IMR-90 (cell line): ENCODE results near the gene SLC9B1. TPM values are rescaled to one million over a fixed set of nuclear protein-coding genes. Genes with fewer than 3 reads are reported as not detected.

Experiments
- ATAC-seq: fragments of 200-7000 bp; cut with Tn5 transposase; 2 replicates; pipeline ENCODE4 v1.9.1; 2020; ENCODE audit warnings: low read depth, mild to moderate bottlenecking, moderate library complexity
- BruUV-seq: library from RNA; stranded (reverse); fragments of 400-500 nt; replicated peaks from 2 replicates; lab custom pipeline; 2021; lab: Mats Ljungman, UMichigan
- CTCF ChIA-PET: fragments of 300-600 bp; formaldehyde crosslinking; extraction: SDS; loops from one replicate; lab custom pipeline; 2021; ENCODE audit warnings: antibody characterized with exemption; lab: Yijun Ruan, JAX
- POLR2A ChIA-PET: fragments of 300-600 bp; sonication (Branson Sonifier 250); formaldehyde crosslinking; loops from one replicate; lab custom pipeline; 2022; ENCODE audit warnings: antibody characterized with exemption; ENCODE audit not compliant: unreplicated experiment; lab: Charles Lee
- DNase-seq: peaks from one replicate; pipeline ENCODE4 v3.0.0; 2013
- H2AFZ ChIP-seq: replicated peaks from 2 replicates; pipeline ENCODE3; 2013; ENCODE audit warnings: low read length, mild to moderate bottlenecking; ENCODE audit not compliant: poor library complexity
- H2AK5ac ChIP-seq: 2 replicates; pipeline ENCODE4 v1.6.1; 2013; ENCODE audit warnings: low read depth, low read length, inconsistent platforms
- H2AK9ac ChIP-seq: replicated peaks from 2 replicates; pipeline ENCODE3; 2013; ENCODE audit warnings: mild to moderate bottlenecking, low read depth, low read length, moderate library complexity; ENCODE audit not compliant: poor library complexity
- H2BK120ac ChIP-seq: 2 replicates; pipeline ENCODE4 v1.6.1; 2013; ENCODE audit warnings: low read depth, low read length, inconsistent platforms
- H2BK15ac ChIP-seq: 3 replicates; pipeline ENCODE4 v1.6.1; 2013; ENCODE audit warnings: low read depth, low read length, inconsistent platforms
- H2BK20ac ChIP-seq: 2 replicates; pipeline ENCODE4 v1.6.1; 2013; ENCODE audit warnings: low read depth, mild to moderate bottlenecking, inconsistent platforms, low read length, moderate library complexity
- H2BK5ac ChIP-seq: 2 replicates; pipeline ENCODE4 v1.6.1; 2013; ENCODE audit warnings: mild to moderate bottlenecking, low read depth, low read length, inconsistent platforms; ENCODE audit not compliant: poor library complexity, severe bottlenecking
- H3K14ac ChIP-seq: replicated peaks from 2 replicates; pipeline ENCODE4 v1.6.1; 2013; ENCODE audit warnings: low read depth, low read length, inconsistent platforms
- H3K18ac ChIP-seq: 2 replicates; pipeline ENCODE4 v1.6.1; 2013; ENCODE audit warnings: low read depth, low read length, control low read depth
- H3K23ac ChIP-seq: 2 replicates; pipeline ENCODE4 v1.6.1; 2013; ENCODE audit warnings: low read depth, low read length, inconsistent platforms
- H3K27ac ChIP-seq: 2 replicates; pipeline ENCODE4 v1.5.1; 2013; ENCODE audit warnings: mild to moderate bottlenecking, control low read depth, low read length; ENCODE audit not compliant: insufficient read depth
- H3K27me3 ChIP-seq: 2 replicates; pipeline ENCODE4 v1.6.1; 2013; ENCODE audit warnings: low read length; ENCODE audit not compliant: control insufficient read depth, insufficient read depth
- H3K36me3 ChIP-seq: 2 replicates; pipeline ENCODE4 v1.6.1; 2013; ENCODE audit warnings: low read length, mixed read lengths; ENCODE audit not compliant: control insufficient read depth, insufficient read depth
- H3K4ac ChIP-seq: 2 replicates; pipeline ENCODE4 v1.6.1; 2013; ENCODE audit warnings: low read depth, low read length, inconsistent platforms
- H3K4me1 ChIP-seq: 2 replicates; pipeline ENCODE4 v1.6.1; 2013; ENCODE audit warnings: low read length, mixed read lengths; ENCODE audit not compliant: control insufficient read depth, insufficient read depth
- H3K4me2 ChIP-seq: 2 replicates; pipeline ENCODE4 v1.6.1; 2013; ENCODE audit warnings: low read depth, mild to moderate bottlenecking, control low read depth, low read length, moderate library complexity
- H3K4me3 ChIP-seq: 2 replicates; pipeline ENCODE4 v1.5.1; 2013; ENCODE audit warnings: low read depth, mild to moderate bottlenecking, control low read depth, low read length, moderate library complexity; ENCODE audit not compliant: insufficient read depth
- H3K56ac ChIP-seq: 2 replicates; pipeline ENCODE4 v1.6.1; 2013; ENCODE audit warnings: low read length, inconsistent platforms; ENCODE audit not compliant: insufficient read depth; ENCODE audit errors: extremely low read depth
- H3K79me1 ChIP-seq, 2 experiments: 2 replicates each; pipeline ENCODE4 v1.6.1; 2013; ENCODE audit warnings: low read length in 2 of 2, inconsistent platforms in 1 of 2, low read depth in 1 of 2
- H3K9ac ChIP-seq: 2 replicates; pipeline ENCODE4 v1.6.1; 2013; ENCODE audit warnings: low read depth, low read length, control low read depth
- H3K9me1 ChIP-seq: 2 replicates; pipeline ENCODE4 v1.6.1; 2013; ENCODE audit warnings: low read length, inconsistent platforms; ENCODE audit not compliant: insufficient read depth
- H3K9me3 ChIP-seq: 2 replicates; pipeline ENCODE4 v1.6.1; 2013; ENCODE audit warnings: low read length; ENCODE audit not compliant: control insufficient read depth, insufficient read depth
- H4K20me1 ChIP-seq: 2 replicates; pipeline ENCODE4 v1.6.1; 2013; ENCODE audit warnings: low read length, inconsistent platforms; ENCODE audit not compliant: insufficient read depth
- H4K5ac ChIP-seq: 2 replicates; pipeline ENCODE4 v1.6.1; 2013; ENCODE audit warnings: mild to moderate bottlenecking, low read depth, low read length, control low read depth
- H4K8ac ChIP-seq, 2 experiments: 2 replicates each; pipeline ENCODE4 v1.6.1; 2013; ENCODE audit warnings: low read depth in 2 of 2, low read length in 2 of 2, control low read depth in 1 of 2, inconsistent platforms in 1 of 2
- H4K91ac ChIP-seq: 2 replicates; pipeline ENCODE4 v1.6.1; 2013; ENCODE audit warnings: low read depth, low read length, inconsistent platforms; ENCODE audit not compliant: insufficient read depth
- FOS ChIP-seq: fragments of 150-350 bp; IDR thresholded peaks from 2 replicates; pipeline ENCODE4 v1.6.1; 2016; ENCODE audit warnings: low read depth, low read length
- SMC3 ChIP-seq: fragments of 150-350 bp; IDR thresholded peaks from 2 replicates; pipeline ENCODE4 v1.6.1; 2016; ENCODE audit warnings: low read depth, mild to moderate bottlenecking, antibody characterized with exemption, low read length, moderate library complexity
- WGBS, 2 experiments: methylation state at CpG; one replicate each; pipeline versions ENCODE4 v1.1.5 to v1.1.7; 2013; ENCODE audit warnings: missing lambda C conversion rate in 2 of 2; ENCODE audit not compliant: insufficient read length in 1 of 2; ENCODE audit errors: extremely low coverage in 2 of 2; 5-methylcytosine and 5-hydroxymethylcytosine counted together
- dilution Hi-C: fragments of 300-500 bp; cut with HindIII; formaldehyde crosslinking; loops from one replicate; pipeline ENCODE4 v1.14.3; 2018; ENCODE audit warnings: low sequenced_read_pairs; ENCODE audit not compliant: unreplicated experiment
- in situ Hi-C: fragments of 300-500 bp; cut with MboI; formaldehyde crosslinking; loops from 3 replicates; pipeline ENCODE4 v1.14.3; 2019; ENCODE audit warnings: low sequenced_read_pairs, inconsistent platforms, mixed read lengths
- intact Hi-C: fragments of 100-400 bp; cut with micrococcal nuclease; formaldehyde crosslinking; loops from 2 replicates; pipeline ENCODE4 v1.10.0; 2022
- polyA plus RNA-seq, 3 experiments: library from polyadenylated mRNA; depleted of rRNA; stranded (reverse); fragments of >200 nt; gene quantifications; 2 replicates each; pipeline ENCODE4 v1.2.3, GENCODE V29; 2012; ENCODE audit warnings: low replicate concordance in 1 of 3
- total RNA-seq: library from RNA; depleted of rRNA; stranded (reverse); fragments of >200 nt; gene quantifications from 2 replicates; pipeline ENCODE4 v1.2.3, GENCODE V29; 2012

Gene SLC9B1
- total and polyA plus RNA-seq, 2 of the 4 experiments (the other 2 are of a cell fraction) = 0.07 to 0.18 TPM

GRCh38 chr4:103018391-103019307 is 856 bp downstream of the SLC9B1 start:
- H3K9me1 ChIP-seq = peaks cover 6% of the 10 kb centered on the region
- peak overlapping the region; percentile 86 for H3K9ac ChIP-seq
- ChIA-PET POLR2A (no interaction called here), CTCF (no interaction called here)
- peak overlapping the region; percentile 75 for H2BK5ac ChIP-seq
- no TSS peak for BruUV-seq
- H3K18ac ChIP-seq = peak overlapping the region; percentile 83
- peak overlapping the region; percentile 68 to 100 for H4K8ac ChIP-seq
- peaks cover 4% of the 10 kb centered on the region; the same call in 1 of the 2 replicates for H3K4me1 ChIP-seq
- peak overlapping the region; percentile 13; the same call in 1 of the 2 replicates for H3K23ac ChIP-seq
- peak overlapping the region; percentile 54; the same call in 1 of the 2 replicates for H3K27ac ChIP-seq
- H4K91ac ChIP-seq = peak overlapping the region; percentile 70
- H3K79me1 ChIP-seq = peaks cover 0 to 4% of the 10 kb centered on the region in 2 experiments; a peak in 1 of 4 replicates
- H3K4ac ChIP-seq = peak overlapping the region; percentile 82
- peak; percentile 38 for ATAC-seq
- H2AK9ac ChIP-seq = peak overlapping the region; percentile 71
- H4K20me1 ChIP-seq = no peaks in the 10 kb centered on the region
- H3K4me3 ChIP-seq = peak overlapping the region; percentile 69
- no peaks in the 10 kb centered on the region for H3K9me3 ChIP-seq
- H4K5ac ChIP-seq = peak overlapping the region; percentile 88
- peak overlapping the region; percentile 20; the same call in 1 of the 2 replicates for H2BK120ac ChIP-seq
- no peak for DNase-seq
- no peaks in the 10 kb centered on the region for H3K36me3 ChIP-seq
- intact Hi-C loops = loop anchor here (2.0 to 5.0 kb wide), 2 partner anchors 59 to 80 kb away; partner anchors contain the start of genes BDH2 and SLC9B2
- peak overlapping the region; percentile 87; the same call in 1 of the 2 replicates for H3K56ac ChIP-seq
- TF ChIP-seq SMC3 (no peak), FOS (no peak)
- dilution Hi-C loops = loop anchor here (25.0 kb wide), 1 partner anchor 406 kb away; no protein-coding TSS in a partner anchor
- H2BK20ac ChIP-seq = no peak overlapping the region; the same call in 1 of the 2 replicates
- peak overlapping the region; percentile 84 for H2AFZ ChIP-seq
- no peaks in the 10 kb centered on the region for H3K27me3 ChIP-seq
- H3K14ac ChIP-seq = peak overlapping the region; percentile 85
- H3K4me2 ChIP-seq = peak overlapping the region; percentile 84
- in situ Hi-C loops = loop anchor here (5.0 kb wide), 1 partner anchor 571 kb away; no protein-coding TSS in a partner anchor
- 0 out of 3 replicates have a peak overlapping the region, but pooled peaks have one; percentile 41 for H2BK15ac ChIP-seq
- H2AK5ac ChIP-seq = peak overlapping the region; percentile 59
- no CpG with 5 or more reads among the region's 8 CpGs for WGBS, 2 experiments
